Activated CD4-positive, alpha-beta T cell treated with anti-CD3 and anti-CD28 coated beads, Interleukin-2, amount 50 U/mL, for 24 hours (primary cell): ENCODE measurements around the gene JPH2.

Source experiments
- DNase-seq, 2 donors: peaks; one replicate each; pipeline ENCODE4 v3.0.0-alpha.2; 2020; ENCODE audit warnings: low read depth in 1 of 2, low spot score in 1 of 2

Gene JPH2

DNA sequence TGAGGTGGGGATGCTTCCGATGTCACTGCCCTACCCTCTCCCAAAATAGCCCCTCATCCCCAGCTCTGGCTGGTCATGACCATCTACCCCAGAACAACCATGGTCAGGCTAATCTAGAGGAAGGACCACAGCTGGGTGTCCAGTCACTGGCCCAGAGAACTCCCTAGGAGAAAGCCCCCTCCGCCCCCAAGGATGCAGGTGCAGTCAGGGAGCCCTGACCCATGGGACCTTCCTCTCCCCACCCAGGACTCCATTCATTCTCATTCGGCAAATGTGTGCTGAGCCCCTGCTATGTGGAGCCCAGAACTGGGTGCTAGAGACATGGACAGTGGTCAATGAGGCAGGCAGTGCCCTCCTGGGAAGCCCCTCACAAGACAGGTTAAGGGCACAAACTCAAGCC is 60.5 kb downstream of the JPH2 start:
- DNase-seq = no peak

DNA sequence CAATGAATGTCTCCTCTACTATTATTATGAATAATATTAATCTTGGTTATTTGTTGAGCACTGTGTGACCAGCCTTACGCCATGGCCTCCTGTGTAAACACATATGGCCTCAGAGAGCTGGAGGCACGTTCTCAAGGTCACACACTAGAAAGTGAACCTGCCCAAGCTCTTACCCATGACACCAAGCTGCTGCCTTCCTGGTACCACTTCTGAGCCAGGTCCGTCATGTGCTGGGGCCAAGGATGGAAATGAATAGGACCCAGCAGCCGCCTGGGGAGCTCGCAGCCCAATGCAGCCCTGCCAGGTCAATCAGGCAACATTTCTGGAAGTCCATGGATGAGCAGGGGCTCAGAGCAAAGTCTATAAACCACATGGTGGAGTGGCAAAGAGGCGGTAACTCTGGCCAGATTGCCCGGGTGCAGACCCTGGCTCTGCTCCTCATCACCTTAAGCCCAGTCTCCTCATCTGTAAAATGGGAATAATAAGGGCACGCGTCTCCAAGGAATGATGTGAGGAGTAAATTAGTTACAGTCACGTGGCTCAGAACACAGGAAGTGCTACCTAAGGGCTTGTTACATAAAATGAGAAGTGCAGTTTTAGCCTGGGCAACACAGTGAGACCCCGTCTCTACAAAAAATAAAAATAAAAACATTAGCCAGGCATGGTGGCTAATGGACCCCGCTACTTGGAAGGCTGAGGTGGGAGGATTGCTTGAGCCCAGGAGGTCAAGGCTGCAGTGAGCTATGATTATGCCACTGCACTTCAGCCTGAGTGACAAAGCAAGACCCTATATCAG is 61.5 kb downstream of the JPH2 start:
- DNase-seq = no peak

DNA sequence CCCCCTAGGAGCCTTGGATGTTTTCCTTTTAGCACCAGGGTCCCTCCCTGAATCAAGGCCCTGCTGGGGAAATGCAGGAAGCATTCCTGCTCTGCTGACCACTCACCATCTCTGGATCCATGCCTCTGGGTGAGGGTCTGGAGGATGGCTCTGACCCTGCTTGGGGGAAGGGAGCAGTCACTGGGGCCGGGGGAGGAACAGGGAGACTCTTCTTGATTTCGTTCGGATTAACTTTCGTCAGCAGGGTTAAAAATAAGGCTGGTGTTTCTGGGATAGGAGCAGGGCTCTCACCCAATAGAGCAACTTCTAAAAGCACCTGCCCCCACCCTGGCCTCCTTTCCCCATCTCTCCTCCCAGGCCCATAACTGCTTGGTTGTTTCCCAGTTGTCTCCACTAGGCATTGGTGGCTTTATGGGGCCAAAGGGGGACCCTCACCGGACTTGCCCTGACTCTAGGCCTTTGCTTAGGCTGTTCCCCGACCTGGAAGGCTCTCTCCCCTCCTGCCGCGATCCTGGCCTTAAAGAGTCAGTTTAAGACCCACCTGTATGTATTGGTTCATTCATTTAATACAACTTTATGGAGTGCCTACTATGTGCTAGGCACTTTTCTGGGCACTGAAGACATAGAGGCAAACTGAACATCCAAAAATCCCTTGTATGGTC is 63.0 kb downstream of the JPH2 start:
- DNase-seq = no peak

DNA sequence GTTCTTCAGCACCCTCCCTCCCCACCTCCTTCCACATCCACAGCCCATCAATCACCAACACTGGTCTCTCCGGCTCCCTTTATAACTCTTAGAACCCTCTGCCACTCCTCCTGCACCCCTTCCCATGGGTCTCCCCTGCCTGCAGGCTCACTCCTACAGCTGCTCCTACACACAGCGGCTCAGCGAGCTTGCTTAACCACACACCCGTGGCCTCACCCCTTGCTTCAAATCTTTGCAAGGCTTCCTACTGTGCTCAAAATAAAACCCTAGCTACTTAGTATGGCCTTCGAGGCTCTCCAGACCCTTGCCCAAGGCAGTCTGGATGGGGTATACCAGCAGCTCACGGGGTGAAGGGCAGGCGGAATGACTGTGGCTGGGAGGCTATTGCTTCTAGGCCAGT is 63.7 kb downstream of the JPH2 start:
- DNase-seq = no peak

DNA sequence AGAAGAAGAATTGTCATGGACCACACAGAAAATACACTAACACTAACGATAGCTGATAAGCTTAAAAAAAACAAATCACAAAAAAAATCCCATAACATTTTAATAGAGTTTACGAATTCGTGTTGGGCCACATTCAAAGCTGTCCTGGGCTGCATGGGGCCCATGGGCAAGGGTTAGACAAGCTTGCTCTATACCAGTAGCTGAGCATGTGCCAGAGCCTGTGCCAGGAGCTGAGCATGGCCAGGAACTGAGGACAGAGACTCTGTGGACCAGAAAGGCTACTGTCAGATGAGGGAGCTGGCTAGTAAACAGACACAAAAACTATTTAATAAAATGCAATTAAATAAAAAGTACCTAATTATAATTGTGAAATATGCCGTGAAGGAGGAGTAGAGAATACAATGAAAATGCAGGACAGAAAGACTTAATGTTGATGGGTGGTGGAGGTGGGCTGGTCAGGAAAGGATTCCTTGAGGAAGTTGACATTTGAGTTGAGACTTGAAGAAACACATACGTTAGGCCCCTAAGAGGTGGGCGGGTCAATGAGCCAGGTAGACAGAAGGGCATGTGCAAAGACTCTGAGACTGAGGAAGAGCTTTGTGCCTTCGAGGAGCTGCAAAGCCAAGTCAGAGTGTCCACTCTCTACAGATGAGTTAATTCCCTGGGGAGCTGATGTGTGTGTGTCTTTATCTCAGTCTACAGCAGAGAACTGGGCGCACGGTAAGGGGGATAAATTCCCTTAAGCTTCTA is 66.1 kb downstream of the JPH2 start:
- DNase-seq = no peak

DNA sequence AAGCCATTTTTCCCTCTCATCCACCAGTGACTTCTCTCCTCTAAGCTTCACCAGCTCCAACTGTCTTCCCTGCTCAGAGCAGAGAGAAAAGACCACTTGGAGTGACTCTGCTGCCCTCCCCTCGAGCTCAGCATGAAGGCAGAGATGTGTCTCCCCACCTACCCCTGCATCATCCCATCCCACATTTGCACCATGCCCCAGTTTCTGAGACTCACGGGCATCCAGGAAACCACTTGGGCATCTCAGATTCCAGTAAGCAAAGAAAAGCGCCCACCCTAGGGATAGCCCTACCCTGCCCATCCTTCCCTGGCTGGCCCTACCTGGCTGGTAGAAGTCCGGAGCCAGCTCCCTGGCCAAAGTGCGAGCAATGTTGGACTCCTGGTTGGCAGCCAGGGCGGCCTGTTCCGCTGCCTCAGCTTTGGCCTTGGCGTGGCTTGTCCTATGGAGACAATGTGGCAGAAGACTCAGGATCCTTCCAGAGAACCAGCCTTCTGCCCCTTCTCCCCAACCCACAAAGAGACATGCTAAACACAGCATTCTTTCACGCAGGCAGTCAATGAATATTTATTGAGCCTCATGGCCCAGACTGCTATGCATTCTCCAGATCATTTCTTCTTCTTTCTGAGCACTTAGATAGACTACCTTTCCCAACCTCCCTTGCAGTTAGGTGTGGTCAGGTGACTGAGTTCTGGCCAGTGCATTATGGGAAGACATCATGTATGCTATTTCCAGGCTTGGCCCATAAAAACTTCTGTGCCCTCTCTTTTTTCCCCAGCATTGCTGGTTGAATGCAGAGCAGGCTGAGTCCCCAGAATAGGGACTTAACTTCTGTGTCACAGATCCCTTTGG is 68.6 kb downstream of the JPH2 start:
- DNase-seq = no peak

DNA sequence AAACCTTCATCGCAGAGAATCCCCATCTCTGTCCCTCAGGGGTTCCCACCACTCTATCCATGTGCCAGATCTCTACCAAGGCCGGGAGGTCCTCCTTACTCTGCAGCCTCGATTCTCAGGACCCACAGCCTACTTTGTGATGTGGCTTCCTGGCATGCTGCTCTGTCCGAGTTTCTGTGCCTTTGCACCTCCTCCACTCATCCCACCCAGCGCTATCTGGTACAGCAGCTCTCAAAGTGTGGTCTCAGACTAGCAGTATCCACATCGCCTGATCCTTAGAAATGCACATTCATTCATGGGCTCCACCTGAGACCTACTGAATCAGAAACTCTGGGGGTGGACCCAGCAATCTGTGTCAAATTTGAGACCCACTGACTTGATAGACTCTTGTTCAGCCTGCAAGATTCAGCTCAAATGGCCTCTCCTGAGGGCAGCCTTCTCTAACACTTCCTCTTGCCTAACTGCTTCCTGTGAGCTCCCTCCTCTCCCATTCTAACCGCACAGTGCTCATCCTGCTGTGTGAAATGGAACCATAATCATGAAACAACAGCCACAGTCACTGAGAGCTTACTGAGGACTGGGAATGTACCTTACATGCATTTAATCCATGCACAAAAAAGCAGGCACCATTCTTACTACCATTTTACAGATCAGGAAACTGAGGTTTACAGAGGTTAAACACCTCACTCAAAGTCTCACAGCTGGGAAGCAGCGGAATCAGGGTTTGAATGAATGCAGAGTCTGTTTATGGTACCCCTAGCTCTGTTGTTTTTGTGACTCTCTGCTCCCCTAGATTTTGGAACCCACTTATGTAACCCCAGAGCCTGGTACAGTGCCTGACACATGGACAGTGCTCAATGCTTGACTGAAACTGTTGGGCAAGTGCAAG is 69.4 kb downstream of the JPH2 start:
- DNase-seq = no peak

DNA sequence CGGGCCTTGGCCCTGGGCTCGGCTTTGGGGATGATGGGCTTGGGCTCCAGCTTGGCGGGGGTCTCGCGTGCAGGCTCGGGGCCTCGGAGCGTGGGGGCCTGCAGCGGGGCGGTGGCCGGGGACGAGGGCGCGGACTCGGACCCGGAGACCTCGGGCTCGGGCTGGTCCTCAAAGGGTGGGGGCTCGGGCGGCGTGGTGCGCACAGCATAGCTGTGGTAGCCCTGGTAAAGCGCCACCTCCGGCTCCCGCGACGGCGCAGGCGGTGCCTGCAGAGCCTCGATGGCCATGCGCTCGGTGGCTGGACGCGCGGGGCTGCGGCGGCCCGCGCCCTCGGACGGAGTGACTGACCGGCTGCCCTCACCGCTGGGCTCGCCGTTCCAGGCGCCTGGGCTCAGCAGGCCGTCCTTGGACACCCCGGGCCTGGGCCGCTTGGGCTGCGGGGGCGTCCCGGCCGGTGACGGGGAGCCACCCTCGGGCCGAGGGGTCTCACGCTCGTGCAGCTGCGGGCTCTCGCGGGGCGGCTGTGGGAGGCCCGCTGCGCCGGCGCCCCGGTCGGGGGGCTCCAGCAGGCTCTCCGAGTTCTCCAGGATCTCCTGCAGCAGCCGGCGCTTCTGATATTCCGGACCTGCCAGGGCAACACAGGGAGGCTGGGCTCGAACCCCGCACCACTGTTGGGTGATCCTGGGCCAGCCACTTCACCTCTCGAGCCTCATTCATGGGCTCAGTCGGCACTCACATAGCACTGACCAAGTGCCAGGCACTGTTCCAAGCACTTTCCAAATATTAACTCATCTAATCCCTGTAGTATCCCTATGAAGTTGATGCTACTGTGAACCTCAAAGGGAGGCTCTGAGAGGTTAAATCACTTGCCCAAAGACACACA is 71.0 kb downstream of the JPH2 start:
- DNase-seq = no peak

DNA sequence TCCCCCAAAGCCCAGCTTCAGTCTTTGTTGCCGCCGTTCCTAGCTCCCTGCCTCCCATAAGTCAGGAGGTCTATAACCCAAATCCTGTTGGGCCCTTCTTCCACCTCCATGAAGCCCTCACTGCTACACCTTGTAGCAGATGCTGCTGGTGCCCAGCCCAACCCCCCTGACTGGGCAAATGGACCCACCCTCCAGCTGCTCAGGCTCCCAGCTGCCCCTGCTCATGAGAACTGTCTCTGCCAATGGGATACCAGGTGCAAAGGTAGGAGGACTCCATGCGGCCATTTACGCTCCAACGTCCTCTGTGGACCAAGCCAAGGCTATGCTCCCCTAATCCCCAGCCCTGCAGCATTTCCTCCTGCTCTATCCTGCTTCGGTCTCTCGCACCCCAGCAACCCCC is 71.8 kb downstream of the JPH2 start:
- DNase-seq = no peak

DNA sequence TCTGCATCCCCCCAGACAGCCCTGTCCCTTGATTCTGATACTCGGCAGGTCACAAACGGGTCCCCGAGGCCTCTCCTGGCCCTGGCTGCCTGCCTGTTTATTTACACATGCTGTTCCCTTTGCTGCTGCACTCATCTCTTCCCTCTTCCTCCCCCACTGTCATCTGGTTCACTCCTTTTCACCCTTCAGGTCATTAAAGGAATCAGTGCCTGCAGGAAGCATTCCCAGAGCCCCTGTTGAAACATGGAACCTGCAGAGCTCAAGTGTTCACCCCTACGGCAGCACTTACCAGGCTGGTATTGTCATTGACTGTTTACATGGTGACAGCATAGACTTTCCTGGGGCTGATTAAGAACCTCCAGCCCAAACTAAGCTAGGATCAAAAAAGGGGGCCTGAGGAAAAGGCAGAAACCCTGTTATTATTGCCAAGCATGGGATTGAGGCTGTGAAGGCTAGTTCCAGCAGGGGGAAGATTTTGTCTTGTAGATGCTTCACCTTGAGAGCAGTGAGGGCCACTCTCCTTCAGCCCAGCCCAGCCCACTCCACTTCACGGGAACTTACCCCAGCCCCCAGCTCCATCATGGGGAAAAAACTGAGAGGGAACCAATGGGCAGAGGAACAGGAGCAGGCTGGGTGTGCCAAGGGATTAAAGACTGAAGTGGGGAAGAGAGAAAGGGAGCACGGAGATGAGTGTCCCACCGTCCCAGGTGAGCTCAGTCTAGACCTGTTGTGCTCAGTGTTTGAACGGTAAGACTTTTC is 73.2 kb downstream of the JPH2 start:
- DNase-seq = no peak

DNA sequence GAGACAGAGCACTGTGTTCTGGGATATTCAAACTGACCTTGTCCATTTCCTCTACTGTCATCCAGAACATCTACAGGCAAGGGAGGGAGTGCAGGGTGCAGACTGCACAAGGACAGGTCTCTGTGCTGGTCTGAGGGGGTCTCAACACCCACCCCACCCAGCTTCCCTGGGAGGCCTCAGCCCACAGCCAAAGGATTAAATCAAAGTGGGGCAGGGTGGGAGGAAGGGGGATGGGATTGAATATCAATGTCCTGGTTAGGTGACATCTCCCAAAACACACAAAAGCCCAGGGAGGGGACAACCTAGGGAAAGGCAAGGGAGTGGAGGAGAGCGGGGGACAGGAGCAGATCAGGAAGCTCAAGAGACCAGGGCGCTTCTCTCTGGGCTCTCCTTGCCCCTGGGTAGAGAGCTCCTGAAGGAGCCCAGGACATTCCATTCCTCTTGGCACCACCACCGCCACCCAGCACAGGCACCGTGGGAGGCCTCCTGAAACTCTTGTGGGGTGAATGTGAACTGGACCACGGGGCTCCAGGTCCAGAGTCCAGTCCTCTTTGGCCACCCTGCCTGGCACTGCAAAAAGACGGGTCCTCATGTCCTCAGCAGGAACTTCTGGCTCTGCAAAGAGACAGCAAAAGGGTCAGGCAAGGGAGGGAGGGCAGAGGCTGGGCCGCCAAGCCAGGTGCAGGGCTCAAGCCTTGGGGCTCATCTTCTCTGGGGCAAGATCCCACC is 73.9 kb downstream of the JPH2 start:
- no peak for DNase-seq

DNA sequence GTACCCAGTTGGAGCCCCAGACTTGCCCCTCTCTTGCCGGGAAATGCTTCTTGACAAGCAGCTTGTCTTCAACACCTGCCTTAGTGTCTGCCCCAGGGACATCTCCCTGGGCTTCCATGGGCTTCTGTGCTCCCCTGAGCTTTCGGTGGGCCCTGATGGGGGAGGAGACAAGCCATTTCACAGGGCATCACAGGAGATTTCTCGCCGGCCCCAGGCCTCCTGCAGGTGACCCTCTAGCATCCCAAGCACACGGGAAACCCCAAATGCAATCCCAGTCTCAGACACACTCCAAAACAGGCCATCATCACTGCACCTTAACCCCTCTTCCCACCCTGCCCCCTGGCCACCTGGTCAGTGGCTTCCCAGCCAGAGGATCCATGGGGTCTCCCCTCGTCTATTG is 74.5 kb downstream of the JPH2 start:
- DNase-seq = no peak

DNA sequence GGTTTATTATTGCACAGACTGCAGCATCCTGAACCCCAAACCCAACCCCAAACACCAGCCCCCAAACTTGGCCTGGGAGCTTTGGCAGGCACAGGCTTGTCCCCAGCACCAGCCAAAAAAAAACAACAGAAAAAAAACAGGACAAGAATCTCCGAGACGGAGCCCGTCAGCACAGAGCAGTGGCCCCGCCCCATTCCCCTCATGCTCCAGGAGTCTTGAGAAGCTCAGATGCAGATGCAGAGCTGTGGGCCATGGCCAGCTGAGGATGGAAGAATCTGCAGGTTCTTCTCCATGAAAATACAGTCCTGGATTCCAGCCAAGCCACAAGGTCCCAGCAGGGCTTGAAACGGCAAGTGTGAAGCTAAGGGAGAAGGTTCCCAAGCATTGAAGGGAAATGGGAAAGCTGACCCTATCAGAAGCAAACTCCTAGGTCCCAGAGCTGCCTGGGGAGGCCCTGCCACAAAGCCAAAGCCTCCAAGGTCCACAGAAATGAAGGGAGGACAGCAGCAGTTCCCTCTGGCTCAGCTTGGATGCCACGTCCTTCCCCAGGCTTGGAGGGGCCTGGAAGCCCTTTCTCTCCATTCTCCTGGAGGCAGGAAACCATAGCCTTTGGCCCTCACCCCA is 75.2 kb downstream of the JPH2 start:
- DNase-seq = no peak

DNA sequence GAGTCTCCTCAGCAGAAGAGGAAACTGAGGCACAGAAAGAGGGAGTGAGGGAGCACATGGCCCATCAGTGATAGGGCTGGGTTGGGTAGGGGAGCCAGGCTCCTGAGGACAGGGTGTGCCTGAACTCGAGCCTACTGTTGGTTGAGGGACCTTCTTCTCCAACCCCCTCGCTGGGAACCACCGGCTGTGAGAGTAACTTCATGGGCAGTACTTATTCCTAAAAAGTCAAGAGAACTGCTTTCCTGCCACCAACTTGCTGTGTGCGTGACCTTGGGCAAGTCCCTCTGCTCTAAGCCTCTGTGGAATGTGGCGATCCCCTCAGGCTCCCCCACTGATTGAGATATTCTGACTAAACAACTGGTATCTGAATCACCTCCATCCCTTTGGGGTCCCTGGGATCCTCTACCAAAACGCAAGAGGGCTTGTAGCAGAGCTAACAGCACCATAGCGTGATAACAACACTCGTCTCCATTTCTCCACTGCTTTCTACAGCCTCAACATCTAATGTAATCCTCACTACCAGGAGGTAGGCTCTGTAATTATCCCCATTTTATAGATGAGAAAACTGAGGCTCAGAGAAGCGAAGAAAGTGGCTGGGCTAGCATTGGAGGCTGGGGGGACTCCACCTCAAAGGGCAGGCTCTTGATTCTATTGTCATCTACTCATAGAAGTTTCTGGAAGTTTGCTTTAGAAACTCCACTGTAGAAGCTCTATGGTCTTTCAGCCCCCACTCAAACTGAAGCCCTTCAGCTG is 76.0 kb downstream of the JPH2 start:
- DNase-seq = no peak

DNA sequence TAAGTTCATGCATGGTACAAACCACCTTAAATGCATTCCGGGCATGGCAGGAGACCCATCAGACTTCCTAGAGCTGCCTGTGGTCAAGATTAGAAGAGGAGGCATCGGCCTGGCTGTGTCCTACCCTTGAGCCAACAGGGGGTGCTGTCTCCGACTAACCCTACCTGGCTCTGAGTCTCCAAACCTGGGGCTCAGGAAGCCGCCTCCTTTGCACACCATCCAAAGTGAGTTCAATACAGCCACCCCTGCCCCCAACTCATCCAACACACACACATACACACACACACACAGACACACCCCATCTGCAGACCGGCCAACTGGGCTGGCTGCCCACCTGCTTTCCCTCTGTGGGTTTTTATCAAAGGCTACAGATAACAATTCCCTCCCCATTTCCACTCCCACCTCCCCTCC is 77.0 kb downstream of the JPH2 start:
- no peak for DNase-seq

DNA sequence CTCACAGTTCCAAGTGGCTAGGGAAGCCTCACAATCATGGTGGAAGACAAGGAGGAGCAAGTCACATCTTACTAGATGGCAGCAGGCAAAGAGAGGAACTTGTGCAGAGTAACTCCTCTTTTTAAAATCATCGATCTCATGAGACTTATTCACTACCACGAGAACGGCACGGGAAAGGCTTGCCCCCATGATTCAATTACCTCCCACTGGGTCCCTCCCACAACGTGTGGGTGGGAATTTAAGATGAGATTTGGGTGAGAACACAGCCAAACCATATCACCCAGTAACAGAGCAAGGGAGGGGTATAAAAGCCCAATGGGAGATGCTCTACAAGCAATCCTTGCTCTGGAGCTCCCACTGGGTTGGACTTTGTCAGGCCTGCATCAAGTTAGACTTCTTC is 80.4 kb downstream of the JPH2 start:
- DNase-seq = no peak
